Measurements from ENCODE around the gene USP17L12.
"Not testable (repeated sequence)": the region's sequence is repeated elsewhere in the genome, so short reads cannot be mapped to it uniquely, and the experiment has no call there.

The USP17L12 gene, protein sequence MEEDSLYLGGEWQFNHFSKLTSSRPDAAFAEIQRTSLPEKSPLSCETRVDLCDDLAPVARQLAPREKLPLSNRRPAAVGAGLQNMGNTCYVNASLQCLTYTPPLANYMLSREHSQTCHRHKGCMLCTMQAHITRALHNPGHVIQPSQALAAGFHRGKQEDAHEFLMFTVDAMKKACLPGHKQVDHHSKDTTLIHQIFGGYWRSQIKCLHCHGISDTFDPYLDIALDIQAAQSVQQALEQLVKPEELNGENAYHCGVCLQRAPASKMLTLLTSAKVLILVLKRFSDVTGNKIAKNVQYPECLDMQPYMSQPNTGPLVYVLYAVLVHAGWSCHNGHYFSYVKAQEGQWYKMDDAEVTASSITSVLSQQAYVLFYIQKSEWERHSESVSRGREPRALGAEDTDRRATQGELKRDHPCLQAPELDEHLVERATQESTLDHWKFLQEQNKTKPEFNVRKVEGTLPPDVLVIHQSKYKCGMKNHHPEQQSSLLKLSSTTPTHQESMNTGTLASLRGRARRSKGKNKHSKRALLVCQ

DNA sequence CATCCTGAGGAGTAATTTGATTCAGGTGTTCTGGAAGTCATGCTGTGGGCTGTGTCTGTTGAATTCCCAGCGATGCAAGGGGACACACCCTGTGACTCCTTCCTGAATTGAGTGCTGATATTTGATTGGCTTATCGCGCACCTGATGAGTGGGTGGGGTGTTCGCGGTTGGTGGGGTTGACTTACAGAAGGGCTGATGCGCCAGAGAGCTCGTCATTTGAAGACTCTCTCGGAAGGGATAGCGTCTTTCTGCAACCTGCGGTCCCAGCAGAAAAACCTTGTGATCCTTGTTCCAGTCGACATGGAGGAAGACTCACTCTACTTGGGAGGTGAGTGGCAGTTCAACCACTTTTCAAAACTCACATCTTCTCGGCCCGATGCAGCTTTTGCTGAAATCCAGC is at the start of gene USP17L12:
Gene USP17L12 (plus strand): TSS at position 301 of the 400 bp plus-strand sequence. CDS start 0 bp downstream, at position 301.
- not testable (repeated sequence) for DNase-seq (ENCODE audit: low read depth in 2 of 2)

GRCh38 chr4:9210357-9210756 is 9.6 kb upstream of the USP17L12 start, which contains the start of gene USP17L10:
Gene USP17L10 (plus strand): TSS chr4:9210657. CDS start chr4:9210657, 0 bp downstream.
- not testable (repeated sequence) for DNase-seq (ENCODE audit: low read depth in 2 of 2)

DNA sequence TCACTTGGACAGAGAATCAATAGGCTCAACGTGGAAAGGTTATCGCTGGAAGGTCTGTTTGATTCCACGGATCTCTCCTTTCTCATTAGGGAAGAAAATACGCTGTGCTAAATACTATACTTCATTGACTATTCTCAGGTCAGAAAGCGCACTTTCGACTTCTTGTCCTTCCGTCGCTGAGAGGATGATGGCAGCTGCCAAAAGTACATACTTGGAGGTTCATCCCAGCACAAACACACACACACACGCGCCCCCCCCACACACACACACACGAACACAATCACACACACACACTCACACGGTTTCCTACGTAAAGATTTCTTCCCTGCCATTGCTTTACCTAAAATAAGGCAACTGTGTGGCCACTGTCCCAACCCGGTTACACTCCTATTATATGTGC is 5.3 kb upstream of the USP17L12 start:
- DNase-seq (ENCODE audit: low read depth in 2 of 2) = not testable (repeated sequence)

GRCh38 chr4:9215105-9215504 is 4.8 kb upstream of the USP17L12 start, which contains the start of gene USP17L11:
Gene USP17L11 (plus strand): TSS chr4:9215405. CDS start chr4:9215405, 0 bp downstream.
- not testable (repeated sequence) for DNase-seq (ENCODE audit: low read depth in 2 of 2)

GRCh38 chr4:9224596-9224995 is 4.6 kb downstream of the USP17L12 start, which contains the start of gene USP17L13:
Gene USP17L13 (plus strand): TSS chr4:9224896. CDS start chr4:9224896, 0 bp downstream.
- not testable (repeated sequence) for DNase-seq (ENCODE audit: low read depth in 2 of 2)

- not testable (repeated sequence) for DNase-seq (ENCODE audit: low read depth in 2 of 2)
These were observed 10.3 kb downstream of the USP17L12 start for GRCh38 chr4:9230249-9230648.

DNA sequence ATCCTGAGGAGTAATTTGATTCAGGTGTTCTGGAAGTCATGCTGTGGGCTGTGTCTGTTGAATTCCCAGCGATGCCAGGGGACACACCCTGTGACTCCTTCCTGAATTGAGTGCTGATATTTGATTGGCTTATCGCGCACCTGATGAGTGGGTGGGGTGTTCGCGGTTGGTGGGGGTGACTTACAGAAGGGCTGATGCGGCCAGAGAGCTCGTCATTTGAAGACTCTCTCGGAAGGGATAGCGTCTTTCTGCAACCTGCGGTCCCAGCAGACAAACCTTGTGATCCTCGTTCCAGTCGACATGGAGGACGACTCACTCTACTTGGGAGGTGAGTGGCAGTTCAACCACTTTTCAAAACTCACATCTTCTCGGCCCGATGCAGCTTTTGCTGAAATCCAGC is 14.1 kb downstream of the USP17L12 start, which contains the start of gene USP17L15:
Gene USP17L15 (plus strand): TSS at position 301 of the 400 bp plus-strand sequence. CDS start 0 bp downstream, at position 301.
- not testable (repeated sequence) for DNase-seq (ENCODE audit: low read depth in 2 of 2)

DNA sequence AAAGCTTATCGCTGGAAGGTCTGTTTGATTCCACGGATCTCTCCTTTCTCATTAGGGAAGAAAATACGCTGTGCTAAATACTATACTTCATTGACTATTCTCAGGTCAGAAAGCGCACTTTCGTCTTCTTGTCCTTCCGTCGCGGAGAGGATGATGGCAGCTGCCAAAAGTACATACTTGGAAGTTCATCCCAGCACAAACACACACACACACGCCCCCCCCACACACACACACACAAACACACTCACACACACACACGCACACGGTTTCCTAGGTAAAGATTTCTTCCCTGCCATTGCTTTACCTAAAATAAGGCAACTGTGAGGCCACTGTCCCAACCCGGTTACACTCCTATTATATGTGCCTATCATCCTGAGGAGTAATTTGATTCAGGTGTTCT is 18.5 kb downstream of the USP17L12 start:
- not testable (repeated sequence) for DNase-seq (ENCODE audit: low read depth in 2 of 2)

GRCh38 chr4:9243579-9243978 is 23.6 kb downstream of the USP17L12 start, which contains the start of gene USP17L17:
Gene USP17L17 (plus strand): TSS chr4:9243879. CDS start chr4:9243879, 0 bp downstream.
- DNase-seq (ENCODE audit: low read depth in 2 of 2) = not testable (repeated sequence)

DNA sequence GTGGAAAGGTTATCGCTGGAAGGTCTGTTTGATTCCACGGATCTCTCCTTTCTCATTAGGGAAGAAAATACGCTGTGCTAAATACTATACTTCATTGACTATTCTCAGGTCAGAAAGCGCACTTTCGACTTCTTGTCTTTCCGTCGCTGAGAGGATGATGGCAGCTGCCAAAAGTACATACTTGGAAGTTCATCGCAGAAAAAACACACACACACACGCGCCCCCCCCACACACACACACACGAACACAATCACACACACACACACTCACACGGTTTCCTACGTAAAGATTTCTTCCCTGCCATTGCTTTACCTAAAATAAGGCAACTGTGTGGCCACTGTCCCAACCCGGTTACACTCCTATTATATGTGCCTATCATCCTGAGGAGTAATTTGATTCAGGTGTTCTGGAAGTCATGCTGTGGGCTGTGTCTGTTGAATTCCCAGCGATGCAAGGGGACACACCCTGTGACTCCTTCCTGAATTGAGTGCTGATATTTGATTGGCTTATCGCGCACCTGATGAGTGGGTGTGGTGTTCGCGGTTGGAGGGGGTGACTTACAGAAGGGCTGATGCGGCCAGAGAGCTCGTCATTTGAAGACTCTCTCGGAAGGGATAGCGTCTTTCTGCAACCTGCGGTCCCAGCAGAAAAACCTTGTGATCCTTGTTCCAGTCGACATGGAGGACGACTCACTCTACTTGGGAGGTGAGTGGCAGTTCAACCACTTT is 28.2 kb downstream of the USP17L12 start, which contains the start of gene USP17L18:
Gene USP17L18 (plus strand): TSS at position 678 of the 728 bp plus-strand sequence. CDS start 0 bp downstream, at position 678.
- DNase-seq (ENCODE audit: low read depth in 2 of 2) = not testable (repeated sequence)

GRCh38 chr4:9253078-9253477 is 33.1 kb downstream of the USP17L12 start, which contains the start of gene USP17L19:
Gene USP17L19 (plus strand): TSS chr4:9253378. CDS start chr4:9253378, 0 bp downstream.
- not testable (repeated sequence) for DNase-seq (ENCODE audit: low read depth in 2 of 2)

- not testable (repeated sequence) for DNase-seq (ENCODE audit: low read depth in 2 of 2)
These were observed 37.9 kb downstream of the USP17L12 start, which contains the start of gene USP17L20 for GRCh38 chr4:9257824-9258223. Gene USP17L20 (plus strand): TSS chr4:9258124. CDS start chr4:9258124, 0 bp downstream.

DNA sequence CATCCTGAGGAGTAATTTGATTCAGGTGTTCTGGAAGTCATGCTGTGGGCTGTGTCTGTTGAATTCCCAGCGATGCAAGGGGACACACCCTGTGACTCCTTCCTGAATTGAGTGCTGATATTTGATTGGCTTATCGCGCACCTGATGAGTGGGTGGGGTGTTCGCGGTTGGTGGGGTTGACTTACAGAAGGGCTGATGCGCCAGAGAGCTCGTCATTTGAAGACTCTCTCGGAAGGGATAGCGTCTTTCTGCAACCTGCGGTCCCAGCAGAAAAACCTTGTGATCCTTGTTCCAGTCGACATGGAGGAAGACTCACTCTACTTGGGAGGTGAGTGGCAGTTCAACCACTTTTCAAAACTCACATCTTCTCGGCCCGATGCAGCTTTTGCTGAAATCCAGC is 42.6 kb downstream of the USP17L12 start, which contains the start of gene USP17L21:
Gene USP17L21 (plus strand): TSS at position 301 of the 400 bp plus-strand sequence. CDS start 0 bp downstream, at position 301.
- DNase-seq (ENCODE audit: low read depth in 2 of 2) = not testable (repeated sequence)

GRCh38 chr4:9267319-9267718 is 47.4 kb downstream of the USP17L12 start, which contains the start of gene USP17L22:
Gene USP17L22 (plus strand): TSS chr4:9267619. CDS start chr4:9267619, 0 bp downstream.
- not testable (repeated sequence) for DNase-seq (ENCODE audit: low read depth in 2 of 2)
